GM12892 (cell line): ENCODE results near the gene TGM3.

Experiments used
- POLR2A ChIP-seq: IDR thresholded peaks from 2 replicates; pipeline ENCODE4 v1.6.1; 2011; ENCODE audit warnings: low read depth, low read length, control low read depth
- POLR2AphosphoS5 ChIP-seq: IDR thresholded peaks from 2 replicates; pipeline ENCODE4 v1.6.1; 2011; ENCODE audit warnings: low read depth, low read length, control low read depth

DNA sequence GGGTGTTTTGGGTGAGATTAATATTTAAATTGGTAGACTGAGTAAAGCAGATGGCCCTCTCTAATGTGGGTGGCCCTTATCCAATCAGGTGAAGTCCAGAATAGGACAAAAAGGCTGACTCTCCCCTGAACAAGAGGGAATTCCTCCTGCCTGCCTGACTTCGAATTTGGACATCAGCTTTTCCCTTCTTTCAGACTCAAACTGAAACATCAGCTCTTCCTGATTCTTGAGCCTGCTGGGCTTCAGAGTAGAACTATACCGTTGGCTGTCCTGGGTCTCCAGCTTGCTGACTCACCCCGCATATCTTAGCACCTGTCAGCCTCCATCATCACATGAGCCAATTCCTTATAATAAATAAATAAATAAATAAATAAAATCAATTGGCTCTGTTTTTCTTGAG lies 69.9 kb downstream of the TGM3 start:
- TF ChIP-seq POLR2A: no peak
- no peak for TF ChIP-seq POLR2AphosphoS5
